K562 (cell line): ENCODE measurements around the gene SYT7. TPM values are rescaled to one million over a fixed set of nuclear protein-coding genes. Genes with fewer than 3 reads are reported as not detected.

ENCODE experiments used
- ATAC-seq: fragments of 200-7000 bp; cut with Tn5 transposase; 3 replicates; pipeline ENCODE4 v1.9.1; 2020; ENCODE audit warnings: moderate library complexity
- BruUV-seq: library from RNA; stranded (reverse); fragments of 400-500 nt; replicated peaks from 2 replicates; lab custom pipeline; 2021; lab: Mats Ljungman, UMichigan
- CTCF ChIA-PET: fragments of 300-600 bp; formaldehyde crosslinking; extraction: SDS; loops from one replicate; lab custom pipeline; 2021; ENCODE audit warnings: low intra/inter-chr PET ratio; lab: Yijun Ruan, JAX
- POLR2A ChIA-PET: fragments of 300-600, 350-650 bp; sonication (Branson Sonifier 250); formaldehyde crosslinking; extraction: SDS; loops from one replicate; lab custom pipeline; 2021; ENCODE audit warnings: antibody characterized with exemption, inconsistent platforms; lab: Yijun Ruan, JAX
- DNase-seq, 4 experiments: peaks; one replicate each; pipeline versions ENCODE4 v3.0.0 to v3.0.0-alpha.2; 2011 to 2018; ENCODE audit warnings: low spot score in 3 of 4, mixed read lengths in 3 of 4; ENCODE audit errors: extremely low read depth in 1 of 4
- FAIRE-seq: peaks from 2 replicates; lab custom pipeline; 2011; peaks lifted over from hg19 to GRCh38; lab: Jason Lieb, UNC
- H2AFZ ChIP-seq: 2 replicates; pipeline ENCODE4 v1.6.0; 2011; ENCODE audit warnings: low read depth, low read length, control low read depth, inconsistent platforms
- H3K27ac ChIP-seq: fragments of 200-600 bp; 3 replicates; pipeline ENCODE4 v1.8.0; 2011; ENCODE audit warnings: low read depth, mild to moderate bottlenecking, control low read depth, inconsistent platforms, low read length, moderate library complexity, mixed read lengths; ENCODE audit errors: extremely low read depth
- H3K27me3 ChIP-seq, 2 experiments: fragments of 300-600 bp in 1 of 2; 2 replicates in 1 of 2; 3 replicates in 1 of 2; pipeline versions ENCODE4 v1.6.0 to v1.8.0; 2011; ENCODE audit warnings: inconsistent platforms in 2 of 2, low read length in 2 of 2, mild to moderate bottlenecking in 1 of 2, mixed read lengths in 1 of 2, moderate library complexity in 1 of 2; ENCODE audit not compliant: control insufficient read depth in 2 of 2, insufficient read depth in 2 of 2
- H3K36me3 ChIP-seq: fragments of 300-600 bp; 3 replicates; pipeline ENCODE4 v1.8.0; 2011; ENCODE audit warnings: mild to moderate bottlenecking, low read length, inconsistent platforms; ENCODE audit not compliant: control insufficient read depth, insufficient read depth
- H3K4me1 ChIP-seq, 2 experiments: fragments of 200-600 bp in 1 of 2; replicated peaks in 1 of 2; 2 replicates in 1 of 2; 3 replicates in 1 of 2; pipeline versions ENCODE4 v1.5.1 to v1.8.0; 2011; ENCODE audit warnings: inconsistent platforms in 2 of 2, low read length in 2 of 2, mild to moderate bottlenecking in 1 of 2, mixed read lengths in 1 of 2, moderate library complexity in 1 of 2; ENCODE audit not compliant: control insufficient read depth in 2 of 2, insufficient read depth in 2 of 2
- H3K4me2 ChIP-seq: 2 replicates; pipeline ENCODE4 v1.6.1; 2011; ENCODE audit warnings: low read length, control low read depth, inconsistent platforms, mixed read lengths; ENCODE audit not compliant: insufficient read depth
- H3K4me3 ChIP-seq: fragments of 200-600 bp; sonication (generic), shearing (Covaris generic); 2 replicates; pipeline ENCODE4 v1.5.1; 2016; ENCODE audit warnings: control low read depth, inconsistent platforms
- H3K79me2 ChIP-seq: fragments of 200-600 bp; 3 replicates; pipeline ENCODE4 v1.8.0; 2011; ENCODE audit warnings: low read length, inconsistent platforms; ENCODE audit not compliant: control insufficient read depth, insufficient read depth
- H3K9ac ChIP-seq, 2 experiments: 2 replicates each; pipeline versions ENCODE4 v1.6.0 to v1.6.1; 2011; ENCODE audit warnings: low read depth in 2 of 2, low read length in 2 of 2, control low read depth in 1 of 2, inconsistent platforms in 1 of 2, mild to moderate bottlenecking in 1 of 2, mixed read lengths in 1 of 2; ENCODE audit not compliant: insufficient read depth in 1 of 2
- H3K9me1 ChIP-seq: one replicate; pipeline ENCODE4 v1.6.0; 2011; ENCODE audit warnings: inconsistent platforms, mild to moderate bottlenecking, low read length, moderate library complexity; ENCODE audit not compliant: control insufficient read depth, insufficient read depth
- H3K9me3 ChIP-seq: replicated peaks from 2 replicates; pipeline ENCODE4 v1.5.1; 2011; ENCODE audit warnings: low read depth, low read length, inconsistent platforms; ENCODE audit not compliant: control insufficient read depth, insufficient read depth
- H4K20me1 ChIP-seq: replicated peaks from 2 replicates; pipeline ENCODE4 v1.6.1; 2011; ENCODE audit warnings: low read length, inconsistent platforms, mixed read lengths; ENCODE audit not compliant: control insufficient read depth, insufficient read depth
- BHLHE40 ChIP-seq: IDR thresholded peaks from 2 replicates; pipeline ENCODE4 v1.6.1; 2011; ENCODE audit warnings: low read length, improper control_type of control experiment
- CBFA2T2 ChIP-seq: fragments of 450-650 bp; conservative IDR thresholded peaks from 2 replicates; pipeline ENCODE4 v1.6.1; 2017; ENCODE audit warnings: mild to moderate bottlenecking
- CHCHD3 ChIP-seq: fragments of 250-450 bp; sonication (Bioruptor Pico); IDR thresholded peaks from 2 replicates; pipeline ENCODE4 v2.1.2; 2022; ENCODE audit warnings: mild to moderate bottlenecking
- KDM1A ChIP-seq, 2 experiments: fragments of 450-650 bp; IDR thresholded peaks; 2 replicates each; pipeline ENCODE4 v1.6.1; 2016; ENCODE audit warnings: mild to moderate bottlenecking in 2 of 2
- L3MBTL2 ChIP-seq: fragments of 450-650 bp; IDR thresholded peaks from 2 replicates; pipeline ENCODE4 v1.6.1; 2016; ENCODE audit warnings: mild to moderate bottlenecking, moderate library complexity
- NFE2L1 ChIP-seq: fragments of 450-650 bp; IDR thresholded peaks from 2 replicates; pipeline ENCODE4 v1.6.1; 2016; ENCODE audit warnings: missing genetic modification characterization, low read depth, mild to moderate bottlenecking, missing compliant biosample characterization, moderate library complexity, borderline replicate concordance
- PCBP1 ChIP-seq: fragments of 200-400 bp; formaldehyde crosslinking; IDR thresholded peaks from 2 replicates; pipeline ENCODE4 v1.6.1; 2018; ENCODE audit warnings: mild to moderate bottlenecking, low read depth, low read length; ENCODE audit not compliant: poor library complexity, severe bottlenecking
- PHB2 ChIP-seq: fragments of 450-650 bp; IDR thresholded peaks from 2 replicates; pipeline ENCODE4 v1.6.1; 2017; ENCODE audit warnings: low read depth
- SMAD3 ChIP-seq: fragments of 450-650 bp; formaldehyde crosslinking; conservative IDR thresholded peaks from 2 replicates; pipeline ENCODE4 v1.4.0; 2020; ENCODE audit warnings: mild to moderate bottlenecking
- ZBTB12 ChIP-seq: fragments of 250-450 bp; sonication (Bioruptor Pico); IDR thresholded peaks from 2 replicates; pipeline ENCODE4 v1.4.0; 2020
- ZC3H4 ChIP-seq: sonication (generic); formaldehyde crosslinking; IDR thresholded peaks from 2 replicates; pipeline ENCODE4 v1.9.0; 2021; ENCODE audit warnings: missing genetic modification reagents, borderline replicate concordance
- ZFP30 ChIP-seq: fragments of 250-450 bp; sonication (Bioruptor Pico); IDR thresholded peaks from 2 replicates; pipeline ENCODE4 v1.8.0; 2022; ENCODE audit warnings: moderate library complexity, mild to moderate bottlenecking, inconsistent platforms, borderline replicate concordance
- ZNF165 ChIP-seq: fragments of 250-450 bp; sonication (Bioruptor Pico); IDR thresholded peaks from 2 replicates; pipeline ENCODE4 v1.4.0; 2020; ENCODE audit warnings: borderline replicate concordance
- ZNF444 ChIP-seq: fragments of 250-450 bp; sonication (Bioruptor Pico); IDR thresholded peaks from 2 replicates; pipeline ENCODE4 v1.4.0; 2020; ENCODE audit warnings: mild to moderate bottlenecking, moderate library complexity
- WGBS: fragments of 100-300 bp; shearing (Covaris generic); methylation state at CpG from one replicate; pipeline ENCODE4 v1.1.6; 2016; ENCODE audit warnings: low coverage, mixed read lengths; ENCODE audit not compliant: insufficient coverage; ENCODE audit errors: missing lambda C conversion rate; 5-methylcytosine and 5-hydroxymethylcytosine counted together
- in situ Hi-C: fragments of 300-500 bp; cut with MboI; formaldehyde crosslinking; loops from 4 replicates; pipeline ENCODE4 v1.15.0; 2018; ENCODE audit warnings: inconsistent platforms, mixed read lengths
- intact Hi-C: fragments of 100-400 bp; cut with micrococcal nuclease; formaldehyde crosslinking; loops from 2 replicates; pipeline ENCODE4 v1.14.2; 2022
- polyA plus RNA-seq, 8 experiments: library from polyadenylated mRNA; depleted of rRNA in 4 of 8; stranded (reverse) in 5 of 8; unstranded in 3 of 8; fragments of >200 nt; fragmentation: Nextera tagmentation in 2 of 8; fragmentation: Illumina TruSeq in 1 of 8; extraction: Ambion mirVana in 2 of 8; extraction: Trizol in 1 of 8; gene quantifications; 2 replicates each; pipeline versions ENCODE4 v1.2.1 to v1.2.3, GENCODE V29; 2011 to 2014; ENCODE audit warnings: inconsistent platforms in 1 of 8, missing spikeins in 1 of 8
- total RNA-seq, 7 experiments: library from RNA; depleted of rRNA in 6 of 7; stranded (reverse); fragments of >200 nt in 6 of 7; fragmentation: Illumina TruSeq in 2 of 7; extraction: Trizol in 2 of 7; gene quantifications; 2 replicates each; pipeline versions ENCODE4 v1.2.1 to v1.2.3, GENCODE V29; 2011 to 2021; ENCODE audit warnings: low replicate concordance in 1 of 7
- TF ChIP-seq, protein P1 (sequence below): sonication (generic); formaldehyde crosslinking; IDR thresholded peaks from 2 replicates; pipeline ENCODE4 v1.9.0; 2022; ENCODE audit warnings: mild to moderate bottlenecking, missing genetic modification reagents

SYT7 gene
- total and polyA plus RNA-seq, 9 of the 15 experiments (the other 6 are each of a cell fraction or from before 2014, with no cell fraction given): 0.01 to 0.51 (median 0.16) TPM; not detected in 1

GRCh38 chr11:61534025-61534932 is 46.6 kb downstream of the SYT7 start:
- in situ Hi-C loops: no loop called here

More at GRCh38 chr11:61534025-61534932, 46.6 kb downstream of the SYT7 start:
- H3K9me1 ChIP-seq: no peaks in the 10 kb centered on the region
- no peak for DNase-seq
- 3% methylated on average over 34 of the region's 36 CpGs for WGBS
- peaks cover 15 to 54% of the 10 kb centered on the region in 2 experiments; a peak in 4 of 5 replicates for H3K27me3 ChIP-seq
- no peaks in the 10 kb centered on the region for H3K36me3 ChIP-seq
- TF ChIP-seq ZNF165 (CRISPR knock-in tag) (no peak), L3MBTL2 (no peak), ZFP30 (no peak), NFE2L1 (tag) (no peak), ZNF444 (no peak), CBFA2T2 (no peak), KDM1A (IDR thresholded peaks at IDR 0.05) (peak in 1 of 2 experiments; percentile 64; a peak in 1 of 4 replicates), CHCHD3 (CRISPR knock-in tag) (no peak), PCBP1 (no peak), SMAD3 (CRISPR knock-in tag) (no peak), ZC3H4 (CRISPR knock-in tag) (no peak), BHLHE40 (peak; percentile 28), ZBTB12 (CRISPR knock-in tag) (no peak), PHB2 (no peak)
- TF ChIP-seq, protein P1, sequence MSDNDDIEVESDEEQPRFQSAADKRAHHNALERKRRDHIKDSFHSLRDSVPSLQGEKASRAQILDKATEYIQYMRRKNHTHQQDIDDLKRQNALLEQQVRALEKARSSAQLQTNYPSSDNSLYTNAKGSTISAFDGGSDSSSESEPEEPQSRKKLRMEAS (CRISPR knock-in tag): peak; percentile 59
- H3K4me1 ChIP-seq: peaks cover 0 to 22% of the 10 kb centered on the region in 2 experiments; a peak in 2 of 5 replicates
- H2AFZ ChIP-seq: 0 out of 2 replicates have a peak overlapping the region, but pooled peaks have one; percentile 51
- no peaks in the 10 kb centered on the region for H3K9me3 ChIP-seq
- H3K4me2 ChIP-seq: no peak overlapping the region
- no peaks in the 10 kb centered on the region for H3K79me2 ChIP-seq
- no TSS peak for BruUV-seq
- no peak for ATAC-seq
- H3K9ac ChIP-seq: peak overlapping the region in 1 of 2 experiments; percentile 32; a peak in 1 of 4 replicates
- no peak overlapping the region; the same call in 2 of the 3 replicates for H3K27ac ChIP-seq
- CTCF ChIA-PET: no interaction called here
- no peak overlapping the region for H3K4me3 ChIP-seq
- no peak for FAIRE-seq
- intact Hi-C loops: no loop called here
- H4K20me1 ChIP-seq: no peaks in the 10 kb centered on the region; the same call in none of the 2 replicates
- POLR2A ChIA-PET: no interaction called here
